A549 (cell line): ENCODE results near the gene MEGF6.

Source experiments
- CTCF ChIP-seq: fragments of >200 bp; sonication (Bioruptor Twin); formaldehyde crosslinking; IDR thresholded peaks from 3 replicates; pipeline ENCODE4 v1.5.1; 2016
- EHMT2 ChIP-seq: fragments of 200-600 bp; sonication (generic); IDR thresholded peaks from 2 replicates; pipeline ENCODE4 v1.6.1; 2016; ENCODE audit warnings: antibody characterized with exemption, low read depth, mild to moderate bottlenecking, moderate library complexity
- EP300 ChIP-seq, 2 experiments: fragments of >200 bp; sonication (Bioruptor Twin); formaldehyde crosslinking; IDR thresholded peaks; 2 replicates in 1 of 2; 3 replicates in 1 of 2; pipeline ENCODE4 v1.6.1; 2016 to 2017
- POLR2A ChIP-seq: IDR thresholded peaks from 2 replicates; pipeline ENCODE4 v1.6.1; 2012; ENCODE audit warnings: mild to moderate bottlenecking, low read length
- RAD21 ChIP-seq, 2 experiments: fragments of >200 bp in 1 of 2; sonication (Bioruptor Twin) in 1 of 2; formaldehyde crosslinking in 1 of 2; IDR thresholded peaks in 1 of 2; conservative IDR thresholded peaks in 1 of 2; 2 replicates in 1 of 2; 3 replicates in 1 of 2; pipeline ENCODE4 v1.6.1; 2012 to 2018; ENCODE audit warnings: inconsistent platforms in 1 of 2
- RARB ChIP-seq: fragments of 250-450 bp; sonication (Bioruptor Pico); IDR thresholded peaks from 2 replicates; pipeline ENCODE4 v1.8.0; 2021; ENCODE audit warnings: mild to moderate bottlenecking, moderate library complexity

DNA sequence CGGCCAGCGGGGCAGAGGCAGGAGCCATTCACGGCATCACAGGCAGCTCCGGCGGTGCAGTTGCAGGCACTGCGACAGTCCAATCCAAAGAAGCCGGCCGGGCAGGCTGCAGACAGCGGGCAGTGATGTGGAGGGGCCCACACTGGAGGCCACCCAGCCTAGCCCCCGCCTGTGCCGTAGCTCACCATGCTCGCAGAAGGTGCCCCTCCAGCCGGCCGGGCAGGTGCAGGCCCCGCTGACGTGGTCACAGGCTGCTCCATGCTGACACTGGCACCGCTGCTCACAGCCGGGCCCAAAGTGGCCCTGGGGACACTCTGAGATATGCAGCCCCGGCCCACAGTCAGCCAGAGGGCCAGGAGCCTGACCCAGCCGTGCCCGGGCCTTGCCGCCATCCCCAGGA lies 111.7 kb downstream of the MEGF6 start:
- TF ChIP-seq RAD21 (conservative IDR thresholded peaks at IDR 0.05 in 1 of 2, IDR thresholded peaks at IDR 0.05 in 1 of 2) = no peak
- no peak for TF ChIP-seq POLR2A
- TF ChIP-seq RARB (CRISPR knock-in tag) = no peak
- no peak for TF ChIP-seq EHMT2
- no peak for TF ChIP-seq EP300 (IDR thresholded peaks at IDR 0.05)
- no peak for TF ChIP-seq CTCF
